PC-3 (cell line): ENCODE data around the gene APOL2. TPM values are rescaled to one million over a fixed set of nuclear protein-coding genes. Genes with fewer than 3 reads are reported as not detected.
"Not testable (repeated sequence)": the region's sequence is repeated elsewhere in the genome, so short reads cannot be mapped to it uniquely, and the experiment has no call there.

Experiments
- ATAC-seq: fragments of 200-7000 bp; cut with Tn5 transposase; 2 replicates; pipeline ENCODE4 v1.9.1; 2020; ENCODE audit warnings: mild to moderate bottlenecking, moderate library complexity
- BruUV-seq: library from RNA; stranded (reverse); fragments of 400-500 nt; replicated peaks from 2 replicates; lab custom pipeline; 2021; lab: Mats Ljungman, UMichigan
- CTCF ChIA-PET: fragments of 300-600 bp; sonication (Branson Sonifier 250); formaldehyde crosslinking; loops from one replicate; lab custom pipeline; 2022; ENCODE audit warnings: antibody characterized with exemption; lab: Charles Lee
- POLR2A ChIA-PET: fragments of 300-600 bp; sonication (Branson Sonifier 250); formaldehyde crosslinking; loops from one replicate; lab custom pipeline; 2022; ENCODE audit warnings: antibody characterized with exemption; ENCODE audit not compliant: unreplicated experiment; lab: Charles Lee
- DNase-seq: peaks from one replicate; pipeline ENCODE4 v3.0.0-alpha.2; 2015
- H2AFZ ChIP-seq: fragments of 300-600 bp; sonication (generic); 2 replicates; pipeline ENCODE4 v1.6.0; 2016; ENCODE audit warnings: antibody characterized with exemption, low read length
- H3F3A ChIP-seq: fragments of 300-600 bp; sonication (generic); one replicate; pipeline ENCODE4 v1.6.0; 2017; ENCODE audit warnings: antibody characterized with exemption, low read length, control low read depth, mild to moderate bottlenecking; ENCODE audit not compliant: unreplicated experiment
- H3K27ac ChIP-seq: fragments of 300-600 bp; sonication (generic); 2 replicates; pipeline ENCODE4 v1.5.1; 2016; ENCODE audit warnings: mild to moderate bottlenecking, low read length
- H3K27me3 ChIP-seq: fragments of 300-600 bp; sonication (generic); 2 replicates; pipeline ENCODE4 v1.6.1; 2016; ENCODE audit warnings: low read length, mixed read lengths
- H3K36me3 ChIP-seq: fragments of 300-600 bp; sonication (generic); 2 replicates; pipeline ENCODE4 v1.6.1; 2016; ENCODE audit warnings: low read depth, mixed run types, low read length, mixed read lengths
- H3K4me1 ChIP-seq: fragments of 300-600 bp; sonication (generic); 2 replicates; pipeline ENCODE4 v1.5.1; 2016; ENCODE audit warnings: low read length; ENCODE audit not compliant: insufficient read depth
- H3K4me2 ChIP-seq: fragments of 300-600 bp; sonication (generic); 2 replicates; pipeline ENCODE4 v1.6.0; 2016; ENCODE audit warnings: low read length
- H3K4me3 ChIP-seq: fragments of 300-600 bp; sonication (generic); 2 replicates; pipeline ENCODE4 v1.5.1; 2016; ENCODE audit warnings: mild to moderate bottlenecking, low read length, mixed read lengths
- H3K79me2 ChIP-seq: fragments of 300-600 bp; sonication (generic); 2 replicates; pipeline ENCODE4 v1.6.1; 2017; ENCODE audit warnings: low read length, mixed read lengths
- H3K9ac ChIP-seq: fragments of 300-600 bp; sonication (generic); 2 replicates; pipeline ENCODE4 v1.6.0; 2016; ENCODE audit warnings: mild to moderate bottlenecking, low read length
- H3K9me2 ChIP-seq: fragments of 300-600 bp; sonication (generic); replicated peaks from 2 replicates; pipeline ENCODE4 v1.6.1; 2016; ENCODE audit warnings: mixed run types, low read length, mixed read lengths
- H3K9me3 ChIP-seq: fragments of 300-600 bp; sonication (generic); 2 replicates; pipeline ENCODE4 v1.6.1; 2016; ENCODE audit warnings: low read length, mixed read lengths
- H4K20me1 ChIP-seq: fragments of 300-600 bp; sonication (generic); 2 replicates; pipeline ENCODE4 v1.6.1; 2016; ENCODE audit warnings: low read length, mixed read lengths
- CTCF ChIP-seq: fragments of 300-600 bp; sonication (generic); conservative IDR thresholded peaks from 2 replicates; pipeline ENCODE4 v1.5.1; 2017; ENCODE audit warnings: antibody characterized with exemption, low read depth, mild to moderate bottlenecking, low read length
- EZH2 ChIP-seq: fragments of 300-600 bp; sonication (generic); IDR thresholded peaks from one replicate; pipeline ENCODE4 v1.6.1; 2017; ENCODE audit warnings: antibody characterized with exemption, mild to moderate bottlenecking, low read length; ENCODE audit not compliant: unreplicated experiment
- EZH2phosphoT487 ChIP-seq: fragments of 300-600 bp; sonication (generic); IDR thresholded peaks from 2 replicates; pipeline ENCODE4 v1.6.1; 2018; ENCODE audit warnings: mild to moderate bottlenecking, antibody characterized with exemption, low read length, borderline replicate concordance
- intact Hi-C: fragments of 100-400 bp; cut with micrococcal nuclease; formaldehyde crosslinking; loops from 2 replicates; pipeline ENCODE4 v1.9.0; 2023
- total RNA-seq: library from RNA; depleted of rRNA; stranded (reverse); fragments of >200 nt; gene quantifications from 2 replicates; pipeline ENCODE4 v1.2.3, GENCODE V29; 2014

The APOL2 gene
- total RNA-seq, 1 experiment from 2014 or later: 9.7 TPM

- H3K79me2 ChIP-seq: no peaks in the 10 kb centered on the region
- no peak overlapping the region for H2AFZ ChIP-seq
- ATAC-seq (no peak), DNase-seq (no peak)
- H3K36me3 ChIP-seq: no peaks in the 10 kb centered on the region; the same call in 1 of the 2 replicates
- H4K20me1 ChIP-seq: no peaks in the 10 kb centered on the region
- TF ChIP-seq CTCF (no peak), EZH2phosphoT487 (no peak), EZH2 (no peak)
- intact Hi-C loops: no loop called here
- H3K9ac ChIP-seq: no peak overlapping the region
- no peaks in the 10 kb centered on the region for H3K9me3 ChIP-seq
- H3K4me1 ChIP-seq: no peaks in the 10 kb centered on the region
- ChIA-PET CTCF (no interaction called here), POLR2A (no interaction called here)
- H3K27ac ChIP-seq: no peak overlapping the region
- H3F3A ChIP-seq: no peaks in the 10 kb centered on the region
- no peaks in the 10 kb centered on the region for H3K27me3 ChIP-seq
- no peaks in the 10 kb centered on the region for H3K9me2 ChIP-seq
- H3K4me2 ChIP-seq: no peak overlapping the region
- H3K4me3 ChIP-seq: no peak overlapping the region
- no TSS peak for BruUV-seq
These were observed 46.8 kb downstream of the APOL2 start for GRCh38 chr22:36192542-36192941.

GRCh38 chr22:36191106-36191836, 48.1 kb downstream of the APOL2 start:
- Histone ChIP-seq H3K4me1 (no peaks in the 10 kb centered on the region), H2AFZ (no peak overlapping the region), H3K27ac (no peak overlapping the region), H3K9me3 (no peaks in the 10 kb centered on the region), H3K79me2 (no peaks in the 10 kb centered on the region), H3F3A (no peaks in the 10 kb centered on the region), H3K9ac (no peak overlapping the region), H3K4me3 (no peak overlapping the region), H4K20me1 (no peaks in the 10 kb centered on the region), H3K4me2 (no peak overlapping the region), H3K27me3 (no peaks in the 10 kb centered on the region), H3K9me2 (no peaks in the 10 kb centered on the region), H3K36me3 (no peaks in the 10 kb centered on the region; the same call in 1 of the 2 replicates)
- no peak for TF ChIP-seq EZH2phosphoT487
- no peak for TF ChIP-seq EZH2
- ChIA-PET POLR2A (no interaction called here), CTCF (no interaction called here)
- DNase-seq (no peak), ATAC-seq (no peak)
- intact Hi-C loops: no loop called here
- BruUV-seq: no TSS peak

- H3F3A ChIP-seq, CTCF ChIA-PET, DNase-seq, H3K4me3 ChIP-seq, BruUV-seq, H3K4me1 ChIP-seq, ATAC-seq, H3K36me3 ChIP-seq, H3K9ac ChIP-seq, POLR2A ChIA-PET, intact Hi-C loops, H3K79me2 ChIP-seq, H3K4me2 ChIP-seq, H3K27me3 ChIP-seq, H2AFZ ChIP-seq, H3K9me2 ChIP-seq, H3K27ac ChIP-seq, H3K9me3 ChIP-seq, H4K20me1 ChIP-seq: not testable (repeated sequence)
These were observed 51.5 kb downstream of the APOL2 start for GRCh38 chr22:36187862-36188261.
